ENCODE data around the gene ARHGAP24.

- TF ChIP-seq CTCF (IDR thresholded peaks at IDR 0.05) (no peak), POLR2A (IDR thresholded peaks at IDR 0.05) (no peak)
Observed at GRCh38 chr4:85769009-85769408, 294.1 kb downstream of the ARHGAP24 start.
